HG03103 (cell line): ENCODE measurements around the gene CRTC3.

Experiments
- ATAC-seq: cut with Tn5 transposase; IDR thresholded peaks from one replicate; pipeline ENCODE4 v1.9.1; 2021; ENCODE audit warnings: low read depth; ENCODE audit not compliant: unreplicated experiment

CRTC3 gene

DNA sequence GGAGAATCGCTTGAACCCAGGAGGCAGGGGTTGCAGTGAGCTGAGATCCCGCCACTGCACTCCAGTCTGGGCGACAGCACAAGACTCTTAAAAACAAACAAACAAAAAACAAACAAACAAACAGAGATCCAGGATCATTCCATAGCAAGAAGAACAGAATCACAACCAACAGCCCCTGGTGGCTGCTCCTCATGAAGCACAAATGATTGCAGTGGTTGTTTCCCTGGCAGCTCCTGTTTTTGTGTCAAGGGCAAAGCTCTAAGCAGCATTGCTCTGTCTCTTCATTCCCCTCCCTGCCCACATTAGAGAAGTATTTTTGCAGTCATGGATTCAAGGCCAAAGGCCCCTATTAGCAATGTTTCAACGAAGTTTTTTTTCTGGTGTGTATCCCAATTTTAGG, 161.6 kb downstream of the CRTC3 start:
- ATAC-seq: no peak

DNA sequence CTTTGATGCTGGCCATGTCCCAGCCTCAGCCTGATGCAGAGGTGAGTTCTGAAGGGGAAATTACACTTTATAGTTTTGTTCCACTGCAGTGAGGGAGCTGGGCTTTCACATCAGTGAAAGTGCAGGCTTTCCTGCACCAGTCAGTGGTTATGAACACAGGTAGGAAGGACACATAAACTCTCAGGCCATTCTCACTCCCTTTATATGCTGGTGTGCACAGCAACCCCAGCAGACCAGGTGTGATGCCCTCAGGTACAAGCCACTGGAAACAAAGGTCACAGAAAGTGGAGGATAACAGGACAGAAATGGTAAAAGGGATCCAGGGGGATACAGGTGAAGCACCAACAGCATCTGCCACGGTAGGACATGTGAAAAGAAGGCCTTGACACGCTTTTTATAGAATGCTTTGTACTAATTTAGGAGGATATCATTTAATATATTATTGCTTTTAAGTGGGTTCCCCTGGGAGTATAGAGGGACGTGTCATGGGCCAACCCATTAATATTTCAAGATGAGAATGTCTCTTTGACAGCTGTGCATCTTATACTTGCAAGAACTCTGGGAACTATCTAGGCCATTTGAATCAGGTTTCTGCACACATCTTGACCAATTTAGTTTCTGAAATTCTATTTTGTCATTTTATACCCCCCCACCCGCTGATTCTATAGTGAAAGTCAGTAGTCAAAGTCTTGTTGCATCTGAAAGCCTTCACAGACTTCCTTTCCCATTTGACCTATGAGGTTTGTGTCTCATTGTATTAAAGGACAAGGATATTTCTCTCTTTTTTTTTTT, 162.5 kb downstream of the CRTC3 start:
- ATAC-seq: peak; percentile 51
